A549 (cell line): ENCODE measurements around the gene MAP3K20. TPM values are rescaled to one million over a fixed set of nuclear protein-coding genes. Genes with fewer than 3 reads are reported as not detected.

Experiments used
- ATAC-seq, 2 experiments: fragments of 200-7000 bp in 1 of 2; fragments of >200 bp in 1 of 2; cut with Nextera tagmentation in 1 of 2; cut with Tn5 transposase in 1 of 2; 3 replicates each; pipeline versions ENCODE4 v1.8.0 to v1.9.1; 2018 to 2020; ENCODE audit warnings: mild to moderate bottlenecking in 1 of 2, moderate library complexity in 1 of 2
- CTCF ChIA-PET: fragments of 300-600 bp; sonication (Branson Sonifier 250); formaldehyde crosslinking; extraction: SDS; loops from one replicate; lab custom pipeline; 2021; ENCODE audit warnings: antibody characterized with exemption, inconsistent platforms; lab: Yijun Ruan, JAX
- POLR2A ChIA-PET: fragments of 350-600 bp; formaldehyde crosslinking; extraction: SDS; loops from one replicate; lab custom pipeline; 2021; ENCODE audit warnings: antibody characterized with exemption, inconsistent platforms; lab: Yijun Ruan, JAX
- DNase-seq, 2 experiments: peaks; one replicate each; pipeline versions ENCODE4 v3.0.0 to v3.0.0-alpha.2; 2011 to 2016; ENCODE audit warnings: low read depth in 1 of 2, low spot score in 1 of 2
- FAIRE-seq: peaks from 2 replicates; lab custom pipeline; 2011; peaks lifted over from hg19 to GRCh38; lab: Jason Lieb, UNC
- H3K27ac ChIP-seq, 2 experiments: fragments of >200 bp; sonication (Bioruptor Twin); formaldehyde crosslinking; 3 replicates each; pipeline ENCODE4 v1.5.1; 2016 to 2017
- H3K4me1 ChIP-seq: fragments of >200 bp; sonication (Bioruptor Twin); formaldehyde crosslinking; 3 replicates; pipeline ENCODE4 v1.6.1; 2016
- H3K4me2 ChIP-seq: fragments of >200 bp; sonication (Bioruptor Twin); formaldehyde crosslinking; 3 replicates; pipeline ENCODE4 v1.6.1; 2016
- H3K4me3 ChIP-seq: fragments of >200 bp; sonication (Bioruptor Twin); formaldehyde crosslinking; 3 replicates; pipeline ENCODE4 v1.5.1; 2016
- H3K9me3 ChIP-seq: fragments of >200 bp; sonication (Bioruptor Twin); formaldehyde crosslinking; 3 replicates; pipeline ENCODE4 v1.6.1; 2016
- BCL3 ChIP-seq: fragments of >200 bp; sonication (Bioruptor Twin); formaldehyde crosslinking; IDR thresholded peaks from 3 replicates; pipeline ENCODE4 v1.6.1; 2016
- BHLHE40 ChIP-seq: IDR thresholded peaks from 2 replicates; pipeline ENCODE4 v1.6.1; 2012; ENCODE audit warnings: low read depth, low read length, inconsistent platforms
- CBX2 ChIP-seq: fragments of 200-600 bp; sonication (generic); IDR thresholded peaks from 2 replicates; pipeline ENCODE4 v1.6.1; 2016; ENCODE audit warnings: low read depth, mild to moderate bottlenecking, borderline replicate concordance
- CEBPB ChIP-seq, 2 experiments: fragments of >200 bp in 1 of 2; sonication (Bioruptor Twin) in 1 of 2; formaldehyde crosslinking in 1 of 2; IDR thresholded peaks; 2 replicates each; pipeline ENCODE4 v1.6.1; 2012 to 2016
- FOXS1 ChIP-seq: fragments of 250-450 bp; sonication (Bioruptor Pico); IDR thresholded peaks from 2 replicates; pipeline ENCODE4 v1.5.0; 2020; ENCODE audit warnings: mild to moderate bottlenecking, moderate library complexity
- GATA3 ChIP-seq: IDR thresholded peaks from 2 replicates; pipeline ENCODE4 v1.6.1; 2012; ENCODE audit warnings: borderline replicate concordance
- HDAC2 ChIP-seq: fragments of 200-600 bp; sonication (generic); IDR thresholded peaks from 2 replicates; pipeline ENCODE4 v1.6.1; 2016
- HEYL ChIP-seq: fragments of 250-450 bp; sonication (Bioruptor Pico); IDR thresholded peaks from 2 replicates; pipeline ENCODE4 v1.8.0; 2021; ENCODE audit warnings: mild to moderate bottlenecking, moderate library complexity
- HMGXB4 ChIP-seq: fragments of 250-450 bp; sonication (Bioruptor Pico); IDR thresholded peaks from 2 replicates; pipeline ENCODE4 v1.5.0; 2021; ENCODE audit warnings: mild to moderate bottlenecking, moderate library complexity, borderline replicate concordance
- HOXB13 ChIP-seq: fragments of 250-450 bp; sonication (Bioruptor Pico); IDR thresholded peaks from 2 replicates; pipeline ENCODE4 v1.5.0; 2020; ENCODE audit warnings: low read depth, mild to moderate bottlenecking, moderate library complexity
- HOXB5 ChIP-seq: fragments of 250-450 bp; sonication (Bioruptor Pico); IDR thresholded peaks from 2 replicates; pipeline ENCODE4 v1.5.0; 2020; ENCODE audit warnings: mild to moderate bottlenecking, moderate library complexity
- JUNB ChIP-seq: fragments of >200 bp; sonication (Bioruptor Twin); formaldehyde crosslinking; IDR thresholded peaks from 2 replicates; pipeline ENCODE4 v1.6.1; 2016
- KDM5A ChIP-seq: fragments of 200-600 bp; sonication (generic); IDR thresholded peaks from 2 replicates; pipeline ENCODE4 v1.6.1; 2016; ENCODE audit warnings: antibody characterized with exemption, mild to moderate bottlenecking
- MAFK ChIP-seq: fragments of 450-650 bp; IDR thresholded peaks from 2 replicates; pipeline ENCODE4 v1.6.1; 2014; ENCODE audit not compliant: partially characterized antibody
- MYC ChIP-seq: IDR thresholded peaks from 2 replicates; pipeline ENCODE4 v1.6.1; 2012; ENCODE audit warnings: mild to moderate bottlenecking, inconsistent platforms, low read length, improper control_type of control experiment, borderline replicate concordance
- NR3C1 ChIP-seq: fragments of >200 bp; sonication (Bioruptor Twin); formaldehyde crosslinking; IDR thresholded peaks from 3 replicates; pipeline ENCODE4 v1.6.1; 2017
- RARB ChIP-seq: fragments of 250-450 bp; sonication (Bioruptor Pico); IDR thresholded peaks from 2 replicates; pipeline ENCODE4 v1.8.0; 2021; ENCODE audit warnings: mild to moderate bottlenecking, moderate library complexity
- RNF2 ChIP-seq: fragments of 200-600 bp; sonication (generic); IDR thresholded peaks from 2 replicates; pipeline ENCODE4 v1.6.1; 2016; ENCODE audit warnings: low read depth, mild to moderate bottlenecking, antibody characterized with exemption, moderate library complexity, borderline replicate concordance
- TFCP2L1 ChIP-seq: fragments of 250-450 bp; sonication (Bioruptor Pico); IDR thresholded peaks from 2 replicates; pipeline ENCODE4 v1.5.0; 2021; ENCODE audit warnings: mild to moderate bottlenecking
- TP53 ChIP-seq: fragments of 250-450 bp; sonication (Bioruptor Pico); IDR thresholded peaks from 2 replicates; pipeline ENCODE4 v1.5.0; 2021; ENCODE audit warnings: mild to moderate bottlenecking, moderate library complexity
- ZFP36 ChIP-seq: fragments of 450-650 bp; IDR thresholded peaks from 2 replicates; pipeline ENCODE4 v1.6.1; 2014; ENCODE audit warnings: borderline replicate concordance; ENCODE audit not compliant: partially characterized antibody
- ZNF302 ChIP-seq: fragments of 250-450 bp; sonication (Bioruptor Pico); IDR thresholded peaks from 2 replicates; pipeline ENCODE4 v1.9.0; 2021; ENCODE audit warnings: inconsistent platforms, mild to moderate bottlenecking, moderate library complexity
- ZSCAN20 ChIP-seq: fragments of 250-450 bp; sonication (Bioruptor Pico); IDR thresholded peaks from 2 replicates; pipeline ENCODE4 v1.8.0; 2022; ENCODE audit warnings: mild to moderate bottlenecking, moderate library complexity
- WGBS: methylation state at CpG from one replicate; pipeline ENCODE4 v1.1.6; 2017; ENCODE audit errors: missing lambda C conversion rate; 5-methylcytosine and 5-hydroxymethylcytosine counted together
- polyA plus RNA-seq, 4 experiments: library from polyadenylated mRNA; depleted of rRNA in 3 of 4; stranded (reverse); fragments of >200 nt; fragmentation: RNase III in 1 of 4; extraction: RNeasy Plus Mini Kit Qiagen cat#74134 plus additional on column Dnase treatment in 1 of 4; gene quantifications; 2 replicates in 3 of 4; 3 replicates in 1 of 4; pipeline ENCODE4 v1.2.3, GENCODE V29; 2011 to 2017
- TF ChIP-seq, protein P1 (sequence below): IDR thresholded peaks from 2 replicates; pipeline ENCODE4 v1.6.1; 2012; ENCODE audit warnings: low read depth, borderline replicate concordance
- TF ChIP-seq, protein P2 (sequence below): fragments of 250-450 bp; sonication (Bioruptor Pico); IDR thresholded peaks from 2 replicates; pipeline ENCODE4 v1.5.0; 2020; ENCODE audit warnings: low read depth, mild to moderate bottlenecking, moderate library complexity

Gene MAP3K20
- polyA plus RNA-seq, 2 of the 4 experiments (the other 2 are of a cell fraction) = 34.7 to 80.7 TPM

DNA sequence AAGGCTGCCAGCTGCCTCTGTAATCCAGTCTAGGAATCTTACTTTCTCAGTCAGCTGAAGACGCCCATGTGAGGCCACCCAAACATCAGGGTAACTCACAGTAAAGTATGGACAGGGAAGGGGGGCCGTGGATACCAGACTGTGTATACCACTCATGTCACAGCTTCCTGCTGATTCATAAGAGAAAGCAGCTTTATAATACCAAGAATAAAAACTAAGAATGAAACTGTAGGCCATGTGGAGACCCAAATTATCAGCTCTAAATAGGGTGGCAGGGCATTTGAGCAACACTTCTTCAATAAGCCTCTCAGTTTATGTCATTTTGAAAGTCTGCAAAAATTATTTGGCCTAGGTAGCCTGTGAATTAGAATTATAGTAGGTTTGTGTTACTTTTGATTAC lies 164.0 kb downstream of the MAP3K20 start (continued):
- TF ChIP-seq HMGXB4 (CRISPR knock-in tag) (no peak), MAFK (no peak), HDAC2 (no peak), CEBPB (IDR thresholded peaks at IDR 0.05) (no peak)

- ATAC-seq = no peak
- ChIA-PET POLR2A (no interaction called here), CTCF (interaction anchor here (1.1 to 1.7 kb wide), 2 partner anchors 10 to 30 kb away, joined by 3 to 6 read pairs; no protein-coding TSS in a partner anchor)
- TF ChIP-seq HMGXB4 (CRISPR knock-in tag) (no peak), RNF2 (no peak), MYC (no peak), RARB (CRISPR knock-in tag) (no peak), HOXB5 (no peak), ZFP36 (no peak), ZNF302 (CRISPR knock-in tag) (no peak), ZSCAN20 (no peak), GATA3 (no peak), TFCP2L1 (CRISPR knock-in tag) (no peak), NR3C1 (no peak), CEBPB (IDR thresholded peaks at IDR 0.05) (no peak), JUNB (no peak), HEYL (no peak), FOXS1 (no peak), TP53 (CRISPR knock-in tag) (no peak), KDM5A (no peak)
- TF ChIP-seq, protein P1, sequence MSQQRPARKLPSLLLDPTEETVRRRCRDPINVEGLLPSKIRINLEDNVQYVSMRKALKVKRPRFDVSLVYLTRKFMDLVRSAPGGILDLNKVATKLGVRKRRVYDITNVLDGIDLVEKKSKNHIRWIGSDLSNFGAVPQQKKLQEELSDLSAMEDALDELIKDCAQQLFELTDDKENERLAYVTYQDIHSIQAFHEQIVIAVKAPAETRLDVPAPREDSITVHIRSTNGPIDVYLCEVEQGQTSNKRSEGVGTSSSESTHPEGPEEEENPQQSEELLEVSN = no peak
- no peak overlapping the region for H3K4me2 ChIP-seq
- WGBS = 96% methylated on average over 2 of the region's 2 CpGs
- H3K4me3 ChIP-seq = no peak overlapping the region
- no peak for DNase-seq
- H3K27ac ChIP-seq = no peak overlapping the region
- no peaks in the 10 kb centered on the region for H3K9me3 ChIP-seq
- no peak for FAIRE-seq
- no peaks in the 10 kb centered on the region for H3K4me1 ChIP-seq
These were observed 164.4 kb downstream of the MAP3K20 start for GRCh38 chr2:173240083-173240482.

DNA sequence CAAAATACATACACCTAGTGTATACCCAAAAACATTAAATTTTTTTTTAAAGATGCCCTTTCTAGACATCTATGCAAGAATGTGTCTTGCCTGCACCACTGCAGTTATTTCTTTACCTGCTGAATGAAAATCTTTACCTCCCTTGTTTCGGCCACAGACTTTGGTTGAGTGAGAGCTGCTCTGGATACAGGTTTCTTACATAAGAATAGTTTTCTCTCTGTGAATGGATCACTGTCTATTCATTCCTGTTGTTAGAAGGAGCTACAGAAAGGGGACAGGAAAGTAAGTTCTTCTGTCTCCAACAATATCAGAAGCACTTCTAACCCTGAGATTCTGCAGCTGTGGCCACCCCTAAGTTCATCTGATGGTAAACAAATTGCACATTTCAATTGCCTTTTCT lies 166.0 kb downstream of the MAP3K20 start:
- Histone ChIP-seq H3K4me2 (no peak overlapping the region), H3K9me3 (no peaks in the 10 kb centered on the region), H3K4me1 (no peaks in the 10 kb centered on the region), H3K4me3 (no peak overlapping the region), H3K27ac (no peak overlapping the region)
- WGBS = 91% methylated on average over 1 of the region's 1 CpG
- DNase-seq (no peak), ATAC-seq (no peak), FAIRE-seq (no peak)
- ChIA-PET CTCF (interaction anchor here (0.6 to 1.2 kb wide), 3 partner anchors 10 to 377 kb away, joined by 3 to 4 read pairs (median 4); no protein-coding TSS in a partner anchor), POLR2A (no interaction called here)
- TF ChIP-seq CBX2 (no peak), HOXB13 (no peak), BHLHE40 (no peak), BCL3 (no peak)
- TF ChIP-seq, protein P2, sequence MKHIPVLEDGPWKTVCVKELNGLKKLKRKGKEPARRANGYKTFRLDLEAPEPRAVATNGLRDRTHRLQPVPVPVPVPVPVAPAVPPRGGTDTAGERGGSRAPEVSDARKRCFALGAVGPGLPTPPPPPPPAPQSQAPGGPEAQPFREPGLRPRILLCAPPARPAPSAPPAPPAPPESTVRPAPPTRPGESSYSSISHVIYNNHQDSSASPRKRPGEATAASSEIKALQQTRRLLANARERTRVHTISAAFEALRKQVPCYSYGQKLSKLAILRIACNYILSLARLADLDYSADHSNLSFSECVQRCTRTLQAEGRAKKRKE (CRISPR knock-in tag) = no peak
- TF ChIP-seq, all 56 proteins: peak for 0
